Activated CD4-positive, alpha-beta T cell treated with anti-CD3 and anti-CD28 coated beads, Interleukin-2, amount 50 U/mL, for 1 hour (primary cell): ENCODE measurements around the gene CNGA1.
"Not testable (repeated sequence)": the region's sequence is repeated elsewhere in the genome, so short reads cannot be mapped to it uniquely, and the experiment has no call there.

Experiments
- DNase-seq: peaks from one replicate; pipeline ENCODE4 v3.0.0-alpha.2; 2020

The CNGA1 gene

DNA sequence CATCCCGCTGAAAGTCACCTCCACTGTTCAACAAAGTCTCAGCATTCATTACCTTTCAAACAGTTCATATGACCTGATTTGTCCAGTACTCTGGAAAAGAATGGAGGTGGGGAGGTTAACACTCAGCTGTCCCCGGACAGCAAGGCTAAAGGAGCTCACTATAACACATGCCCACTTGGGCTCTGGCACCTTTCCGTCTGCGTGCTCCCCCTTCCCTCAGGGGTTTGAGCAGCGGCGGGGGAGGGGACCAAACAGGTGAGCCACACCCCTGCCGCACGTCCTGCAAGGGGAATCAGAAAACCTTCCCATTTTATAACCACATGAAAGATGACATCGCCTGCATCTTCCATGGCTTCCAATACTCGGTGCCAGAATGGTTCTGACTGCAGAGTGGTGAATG is 62.2 kb downstream of the CNGA1 start:
- DNase-seq, result no peak

DNA sequence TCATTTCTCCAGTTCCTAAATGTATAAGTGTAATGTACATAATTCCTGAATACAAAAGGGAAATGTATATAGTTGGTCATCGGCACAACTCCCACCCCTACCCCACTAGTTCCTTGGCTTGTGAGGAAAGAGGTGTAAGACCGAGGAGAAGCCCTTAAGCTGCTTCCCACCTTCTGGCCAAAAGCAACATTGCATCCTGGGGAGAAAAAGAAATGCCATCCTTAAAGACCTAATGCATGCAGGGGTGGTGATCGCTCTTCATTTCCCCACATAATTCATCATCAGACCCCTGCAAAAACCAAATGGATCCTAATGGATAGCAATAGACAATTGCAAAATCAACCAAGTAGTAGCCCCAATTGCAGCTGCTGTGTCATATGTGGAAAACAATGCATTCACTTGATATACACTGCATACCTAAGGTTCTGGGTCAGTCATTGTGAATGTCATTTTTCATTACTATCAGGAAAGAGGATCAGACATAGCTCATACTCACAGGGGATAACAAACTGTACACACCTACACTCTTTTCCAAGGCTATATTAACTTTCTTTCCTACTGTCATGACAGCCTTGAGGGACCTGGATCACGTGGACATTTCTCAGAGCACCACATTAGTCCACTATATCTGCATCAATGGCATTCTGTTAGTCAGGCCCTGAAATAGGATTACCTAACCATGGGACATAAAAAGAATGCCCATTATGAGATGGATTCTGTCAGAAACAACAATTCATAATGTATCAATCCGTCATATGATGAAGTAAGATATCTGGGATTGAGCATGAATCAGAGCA is 70.4 kb downstream of the CNGA1 start:
- DNase-seq, result no peak

DNA sequence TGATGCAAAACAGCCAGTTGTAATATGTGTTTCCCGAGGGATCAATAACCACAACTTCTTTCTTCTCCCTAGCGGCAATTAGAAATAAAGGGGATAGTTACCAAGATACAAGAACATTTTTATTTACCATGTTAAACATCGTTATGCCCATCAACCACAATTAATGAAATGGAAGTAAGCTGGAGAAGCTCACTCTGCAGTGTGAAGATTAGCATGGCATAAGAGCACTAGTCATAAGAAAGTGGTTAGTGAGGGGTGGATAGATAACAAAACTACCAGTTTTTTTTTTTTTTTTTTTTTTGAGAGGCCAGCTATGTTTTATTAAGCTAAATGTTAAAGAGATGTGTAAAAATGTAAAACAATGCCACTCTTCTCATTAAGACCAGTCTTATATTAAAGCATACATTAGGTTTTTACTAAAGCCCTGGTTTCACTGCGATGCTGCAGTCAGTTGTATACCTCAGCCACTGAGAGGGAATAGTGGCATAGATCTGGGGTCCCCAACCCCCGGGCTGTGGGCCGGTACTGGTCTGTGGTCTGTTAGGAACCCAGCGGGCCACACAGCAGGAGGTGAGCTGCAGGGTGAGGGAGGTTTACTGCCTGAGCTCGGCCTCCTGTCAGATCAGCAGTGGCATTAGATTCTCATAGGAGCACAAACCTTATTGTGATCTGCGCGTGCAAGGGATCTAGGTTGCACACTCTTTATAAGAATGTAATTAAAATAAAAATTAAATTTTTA is 74.2 kb downstream of the CNGA1 start:
- DNase-seq, result no peak

DNA sequence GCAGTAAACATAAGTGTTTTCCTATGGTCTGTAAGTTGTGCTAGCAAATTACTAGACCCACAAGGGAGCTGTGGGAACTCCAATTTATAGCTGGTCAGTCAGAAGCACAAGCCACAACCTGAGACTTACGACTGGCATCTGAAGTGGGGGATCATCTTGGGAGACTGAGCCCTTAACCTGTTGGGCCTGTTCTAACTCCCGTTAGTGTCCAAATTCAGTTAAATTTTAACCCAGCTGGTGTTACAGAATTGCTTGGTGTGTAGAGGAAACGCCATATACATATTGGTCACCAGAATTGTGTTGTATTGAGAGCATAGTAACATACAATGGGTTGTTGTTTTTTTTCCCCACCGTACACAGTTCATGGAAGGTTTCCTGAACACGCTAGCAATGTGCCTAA is 77.0 kb downstream of the CNGA1 start:
- no peak for DNase-seq

DNA sequence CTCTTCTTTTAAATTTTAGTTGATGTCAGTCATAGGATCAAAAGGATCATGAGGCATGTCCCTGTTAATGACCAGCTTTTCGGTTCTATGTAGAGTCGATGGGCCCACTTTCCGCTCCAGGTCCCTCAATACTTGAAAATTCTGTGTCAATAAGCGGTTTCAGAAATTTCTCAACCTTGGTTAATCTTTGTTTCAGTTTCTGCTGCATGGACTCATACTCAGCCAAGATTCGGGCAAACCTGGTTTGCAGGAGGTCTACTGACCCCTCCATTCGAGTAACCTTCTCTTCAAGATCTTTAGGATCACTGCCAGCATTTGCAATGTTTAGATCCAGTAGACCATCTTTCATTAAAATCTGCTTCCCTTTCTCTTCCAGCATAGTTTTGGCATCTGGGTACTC is 80.1 kb downstream of the CNGA1 start:
- DNase-seq, result no peak

DNA sequence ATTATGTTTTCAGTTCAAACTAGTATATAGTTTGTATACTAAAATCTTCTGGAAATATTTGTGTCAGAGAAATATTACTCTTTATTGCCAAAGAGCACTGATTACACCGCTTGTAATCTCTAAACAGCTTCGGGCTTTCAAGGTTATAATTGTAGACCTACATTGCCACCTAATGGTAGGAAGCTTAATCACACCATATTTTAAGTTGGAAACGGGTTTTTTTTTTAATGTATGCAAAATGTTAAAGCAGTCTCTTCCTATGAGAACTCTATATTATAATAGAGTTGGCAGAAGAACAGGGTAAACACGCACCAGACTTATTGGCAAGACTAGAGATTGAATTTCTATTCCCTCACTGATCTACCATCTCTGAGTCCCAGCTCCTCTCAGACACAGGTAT is 82.6 kb downstream of the CNGA1 start:
- no peak for DNase-seq

DNA sequence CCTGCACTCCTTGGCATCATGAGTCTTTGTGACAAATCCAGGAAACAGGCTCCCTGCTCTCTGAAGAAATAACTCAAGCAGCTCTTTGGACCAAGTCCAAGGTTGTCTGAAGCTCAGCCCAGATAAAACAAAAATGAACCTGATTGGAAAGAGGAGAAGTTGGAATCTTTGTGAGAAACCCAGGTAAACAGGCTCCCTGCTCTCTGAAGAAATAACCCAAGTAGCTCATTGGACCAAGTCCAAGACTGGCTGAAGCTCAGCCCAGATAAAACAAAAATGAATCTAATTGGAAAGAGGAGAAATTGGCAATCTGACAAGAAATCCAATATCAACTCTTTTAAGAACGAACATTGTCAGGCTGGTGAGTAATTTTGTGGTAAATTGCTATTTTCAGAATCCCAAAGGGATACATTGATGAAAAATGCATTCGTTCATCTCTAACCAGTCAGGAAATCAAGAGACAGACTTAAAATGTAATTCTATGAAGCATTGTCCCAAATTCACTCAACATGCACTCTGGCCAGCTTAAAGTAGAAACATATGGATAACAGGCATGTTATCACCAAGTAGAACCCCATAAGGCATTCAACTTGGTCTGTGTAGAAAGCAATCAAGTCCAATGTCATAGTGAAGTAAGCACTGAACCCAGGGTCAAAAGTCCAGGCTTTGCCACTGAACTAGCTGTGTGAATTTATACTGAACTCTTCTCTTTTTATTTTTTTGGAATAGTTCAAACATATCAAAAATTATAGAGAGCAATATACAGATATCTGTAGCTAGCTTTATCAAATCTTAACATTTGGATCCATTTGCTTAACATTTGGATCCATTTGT is 85.3 kb downstream of the CNGA1 start:
- DNase-seq, result no peak

DNA sequence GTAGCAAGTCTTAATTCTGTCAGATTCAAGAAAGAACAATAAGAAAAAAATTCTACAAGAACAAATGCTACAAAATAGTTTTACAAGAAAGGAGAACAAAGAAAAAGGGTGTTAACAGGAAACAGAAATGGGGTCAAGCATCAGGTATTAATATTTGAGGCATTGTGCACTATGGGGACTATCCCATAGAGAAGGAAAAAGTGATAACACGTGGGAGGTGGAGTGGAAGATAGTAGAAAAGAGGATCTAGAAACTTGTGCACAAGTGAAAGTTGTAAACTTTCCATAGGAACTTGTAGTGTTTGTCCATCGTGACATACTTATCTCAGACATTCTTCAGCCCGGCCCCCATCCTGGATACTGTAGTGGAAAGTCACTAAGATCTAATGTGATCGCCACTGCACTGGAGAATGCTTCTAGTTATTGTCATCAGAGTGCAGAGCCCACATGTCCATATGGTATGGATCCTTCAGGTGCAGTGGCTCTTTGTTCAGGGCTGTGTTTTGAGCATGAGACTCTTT is 86.7 kb downstream of the CNGA1 start:
- no peak for DNase-seq

DNA sequence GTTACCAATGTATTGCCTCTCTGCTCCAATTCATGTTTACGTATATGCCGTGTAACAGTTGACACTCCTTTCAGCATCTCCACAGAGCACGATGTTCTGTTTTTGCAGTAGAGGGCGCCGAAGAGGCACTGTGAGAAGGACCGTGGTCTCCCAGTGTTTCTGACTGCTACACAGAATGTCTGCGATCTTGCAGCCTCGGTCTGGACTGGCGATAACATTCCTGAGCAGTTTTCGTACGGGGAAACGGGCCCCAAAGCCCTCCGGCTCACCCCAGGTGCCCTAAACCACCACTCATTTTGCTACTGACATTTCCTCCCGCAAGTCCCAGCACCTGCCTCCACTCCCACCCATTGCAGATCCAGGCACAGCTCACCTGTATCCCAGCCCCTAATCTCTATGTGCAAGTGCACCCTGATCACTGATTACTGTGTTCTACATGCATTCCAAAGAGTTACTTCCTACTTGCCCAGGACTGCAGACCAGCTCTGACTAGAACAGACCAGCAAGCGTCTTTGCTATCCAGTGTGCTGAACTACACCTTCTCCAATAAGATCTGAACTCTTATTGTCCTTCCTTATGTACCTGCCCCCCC is 89.7 kb downstream of the CNGA1 start:
- DNase-seq, result peak; percentile 41

DNA sequence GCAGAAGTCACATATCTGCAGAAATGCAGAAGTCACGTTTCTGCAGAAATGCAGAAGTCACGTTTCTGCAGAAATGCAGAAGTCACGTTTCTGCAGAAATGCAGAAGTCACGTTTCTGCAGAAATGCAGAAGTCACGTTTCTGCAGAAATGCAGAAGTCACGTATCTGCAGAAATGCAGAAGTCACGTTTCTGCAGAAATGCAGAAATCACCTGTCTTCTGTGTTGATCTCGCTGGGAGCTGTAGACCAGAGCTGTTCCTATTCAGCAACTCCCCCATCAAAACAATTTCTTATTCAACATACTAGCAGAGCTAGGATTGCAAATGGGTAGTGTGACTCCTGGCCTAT is 93.2 kb downstream of the CNGA1 start:
- not testable (repeated sequence) for DNase-seq

DNA sequence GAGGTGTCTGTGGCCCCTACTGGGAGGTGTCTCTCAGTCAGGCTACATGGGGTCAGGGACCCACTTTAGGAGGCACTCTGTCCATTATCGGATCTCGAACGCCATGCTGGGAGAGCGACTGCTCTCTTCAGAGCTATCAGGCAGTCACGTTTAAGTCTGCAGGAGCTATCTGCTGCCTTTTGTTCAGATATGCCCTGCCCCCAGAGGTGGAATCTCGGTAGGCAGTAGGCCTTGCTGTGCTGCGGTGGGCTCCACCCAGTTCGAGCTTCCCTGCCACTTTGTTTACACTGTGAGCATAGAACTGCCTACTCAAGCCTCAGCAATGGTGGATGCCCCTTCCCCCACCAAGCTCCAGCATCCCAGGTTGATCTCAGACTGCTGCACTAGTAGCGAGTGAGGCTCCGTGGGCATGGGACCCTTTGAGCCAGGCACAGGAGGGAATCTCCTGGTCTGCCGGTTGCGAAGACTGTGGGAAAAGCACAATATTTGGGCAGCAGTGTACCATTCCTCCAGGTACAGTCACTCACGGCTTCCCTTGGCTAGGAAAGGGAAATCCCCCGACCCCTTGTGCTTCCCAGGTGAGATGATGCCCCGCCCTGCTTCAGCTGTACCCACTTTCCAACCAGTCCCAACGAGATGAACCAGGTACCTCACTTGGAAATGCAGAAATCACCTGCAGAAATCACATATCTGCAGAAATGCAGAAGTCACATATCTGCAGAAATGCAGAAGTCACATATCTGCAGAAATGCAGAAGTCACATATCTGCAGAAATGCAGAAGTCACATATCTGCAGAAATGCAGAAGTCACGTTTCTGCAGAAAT is 93.8 kb downstream of the CNGA1 start:
- DNase-seq, result not testable (repeated sequence)

DNA sequence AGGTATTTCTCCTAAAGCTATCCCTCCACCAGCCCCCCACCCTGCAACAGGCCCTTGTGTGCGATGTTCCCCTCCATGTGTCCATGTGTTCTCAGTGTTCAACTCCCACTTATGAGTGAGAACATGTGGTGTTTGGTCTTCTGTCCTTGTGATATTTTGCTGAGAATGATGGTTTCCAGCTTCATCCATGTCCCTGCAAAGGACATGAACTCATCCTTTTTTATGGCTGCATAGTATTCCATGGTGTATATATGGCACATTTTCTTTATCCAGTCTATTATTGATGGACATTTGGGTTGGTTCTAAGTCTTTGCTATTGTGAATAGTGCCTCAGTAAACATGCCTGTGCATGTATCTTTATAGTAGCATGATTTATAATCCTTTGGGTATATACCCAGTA is 99.3 kb downstream of the CNGA1 start:
- not testable (repeated sequence) for DNase-seq

DNA sequence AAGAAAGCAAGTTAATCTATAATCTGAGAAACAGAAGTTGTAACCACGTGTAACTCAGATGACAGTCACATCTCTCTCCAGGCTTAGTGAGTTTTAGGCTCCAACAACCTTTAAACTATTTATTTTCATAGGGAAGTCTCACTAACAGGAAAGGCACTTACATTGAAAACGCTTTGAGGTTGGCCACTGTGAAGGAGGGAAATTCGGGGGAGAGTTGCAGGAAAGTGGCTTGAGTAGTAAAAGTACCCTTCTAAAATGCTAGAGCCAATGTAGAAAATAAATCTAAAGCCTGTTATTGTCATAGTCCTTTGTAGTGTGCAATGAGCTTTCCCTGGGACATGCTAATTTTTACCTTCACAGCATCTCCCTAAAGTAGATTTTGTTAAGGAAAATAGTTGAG is 101.1 kb downstream of the CNGA1 start:
- DNase-seq, result no peak

DNA sequence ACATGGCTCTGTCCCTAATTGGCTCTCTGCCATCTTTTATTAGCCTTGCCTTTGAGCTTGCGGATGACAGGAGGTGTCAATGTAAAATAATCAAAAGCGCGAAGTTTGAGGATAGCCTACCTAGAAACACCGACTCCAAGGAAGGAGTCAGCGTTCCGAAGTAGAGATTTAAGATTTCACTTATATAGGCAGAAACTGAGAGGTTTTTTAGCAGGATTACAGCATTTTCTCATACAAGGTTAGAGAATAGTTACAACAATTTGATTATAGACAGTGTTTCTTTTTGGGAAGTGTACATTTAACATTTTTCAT is 101.6 kb downstream of the CNGA1 start:
- no peak for DNase-seq

DNA sequence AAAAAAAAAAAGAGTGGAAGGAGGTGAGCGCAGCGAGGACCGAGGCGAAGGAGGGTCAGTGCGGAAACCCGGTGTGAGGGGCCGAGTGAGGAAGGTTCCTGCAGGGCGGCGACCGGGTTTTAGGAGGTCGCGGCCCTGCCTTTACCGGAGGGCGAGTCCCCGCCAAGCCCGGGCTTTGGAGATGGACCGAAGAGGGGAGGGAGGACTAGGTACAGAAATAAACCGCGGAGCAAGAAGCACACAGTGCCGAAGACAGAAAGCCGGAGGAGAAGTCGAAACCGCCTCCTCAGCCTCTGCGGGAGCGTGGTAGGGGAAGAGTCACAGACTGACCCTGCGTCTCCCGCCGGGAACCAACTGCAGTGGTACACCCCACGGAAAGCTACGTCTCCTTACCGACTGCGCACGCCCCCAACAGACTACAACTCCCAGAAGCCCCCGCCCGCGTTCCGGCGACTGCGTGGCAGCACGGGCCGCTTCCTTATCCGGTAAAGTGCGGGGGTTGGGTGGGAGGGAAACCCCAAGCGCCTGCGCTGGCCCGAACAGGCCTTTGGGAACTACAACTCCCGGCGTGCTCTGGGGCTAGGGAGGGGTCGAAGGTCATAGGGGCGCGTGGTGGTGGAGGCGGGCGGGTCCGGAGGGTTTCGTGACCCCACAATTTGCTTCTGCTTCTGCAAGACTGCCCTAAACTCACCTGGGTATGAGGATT is 102.1 kb downstream of the CNGA1 start, which contains the start of gene NFXL1:
NFXL1 (minus strand) TSS at position 364 of the 706 bp plus-strand sequence. CDS start 380 bp downstream, outside the sequence.
- DNase-seq, result peak; percentile 95

DNA sequence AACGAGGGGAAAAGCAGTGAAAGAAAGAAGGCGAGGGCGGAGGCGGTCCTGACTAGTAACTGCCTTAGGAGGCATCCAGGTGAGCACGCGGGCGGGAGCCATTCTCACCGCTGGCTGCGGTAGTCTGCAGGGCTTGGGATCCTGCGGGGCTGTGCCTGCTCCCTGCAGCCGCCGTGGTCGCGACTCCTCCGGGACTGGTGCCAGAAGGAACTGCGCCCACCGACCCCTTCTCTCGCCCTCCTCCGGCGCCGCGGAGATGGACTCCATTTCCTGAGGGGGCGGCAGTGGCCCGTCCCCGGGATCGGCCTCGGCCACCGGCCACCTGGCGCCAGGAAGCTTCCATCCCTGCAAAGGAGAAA is 102.6 kb downstream of the CNGA1 start:
- DNase-seq, result peak; percentile 14

DNA sequence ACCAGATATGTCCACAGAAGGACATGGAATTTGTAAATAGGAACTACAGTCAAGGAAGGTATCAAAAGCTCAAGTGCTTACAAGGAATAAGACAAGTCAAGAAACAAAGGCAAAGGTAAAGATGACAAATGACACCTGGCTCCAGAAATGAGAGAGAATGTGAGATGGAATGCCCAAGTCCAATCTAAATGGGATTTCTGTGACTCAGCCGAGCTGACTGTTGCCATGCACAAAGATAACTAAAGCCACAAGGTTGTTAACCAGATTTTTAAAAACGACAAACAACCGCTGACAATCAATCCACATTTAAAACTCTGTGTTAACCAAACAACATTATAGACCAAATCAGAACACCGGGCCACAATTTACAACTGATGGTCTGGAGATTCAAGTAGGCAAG is 103.2 kb downstream of the CNGA1 start:
- no peak for DNase-seq

DNA sequence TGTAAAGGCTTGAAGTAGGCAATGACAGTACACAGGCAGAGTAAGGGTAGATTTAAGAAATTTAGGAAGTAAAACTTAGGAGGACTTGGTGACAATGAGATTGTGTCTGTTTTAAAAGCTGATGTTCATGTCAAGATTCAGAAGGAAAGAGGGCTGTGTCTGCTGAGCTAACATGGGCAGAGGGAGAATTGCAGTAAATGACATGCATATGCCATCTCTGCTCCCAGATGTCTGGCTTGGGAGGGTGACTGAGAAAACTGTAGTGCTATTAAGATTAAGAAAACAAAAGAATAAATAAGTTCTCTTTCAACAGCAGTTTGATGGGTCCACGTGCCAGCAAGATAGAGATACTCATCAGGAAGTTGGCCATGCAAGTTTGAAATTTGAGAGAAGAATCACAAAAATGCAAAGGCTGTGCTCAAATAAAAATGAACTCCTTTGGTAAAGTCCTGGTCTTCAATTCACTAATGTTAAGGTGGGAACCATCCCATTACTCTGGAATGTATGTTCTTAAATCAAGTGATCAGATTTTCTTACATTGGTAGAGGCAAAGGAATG is 109.3 kb downstream of the CNGA1 start:
- DNase-seq, result no peak

DNA sequence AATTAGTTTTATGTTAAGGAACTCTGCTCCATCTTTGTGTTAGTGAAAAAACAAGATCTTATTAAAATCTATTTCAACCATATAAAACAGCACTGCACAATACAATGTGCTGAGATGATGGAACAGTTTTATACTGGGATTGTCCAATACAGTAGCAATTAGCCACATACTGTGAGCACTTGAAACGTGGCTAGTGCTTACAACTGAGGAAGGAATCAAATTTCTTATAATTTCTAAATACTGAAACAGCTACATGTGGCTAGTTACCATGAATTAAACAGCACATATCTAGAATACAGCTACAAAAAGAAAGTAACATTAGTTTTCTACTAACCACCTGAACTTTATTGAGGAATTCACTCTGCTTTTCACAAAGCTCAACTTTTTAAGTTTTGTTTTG is 116.8 kb downstream of the CNGA1 start:
- no peak for DNase-seq

DNA sequence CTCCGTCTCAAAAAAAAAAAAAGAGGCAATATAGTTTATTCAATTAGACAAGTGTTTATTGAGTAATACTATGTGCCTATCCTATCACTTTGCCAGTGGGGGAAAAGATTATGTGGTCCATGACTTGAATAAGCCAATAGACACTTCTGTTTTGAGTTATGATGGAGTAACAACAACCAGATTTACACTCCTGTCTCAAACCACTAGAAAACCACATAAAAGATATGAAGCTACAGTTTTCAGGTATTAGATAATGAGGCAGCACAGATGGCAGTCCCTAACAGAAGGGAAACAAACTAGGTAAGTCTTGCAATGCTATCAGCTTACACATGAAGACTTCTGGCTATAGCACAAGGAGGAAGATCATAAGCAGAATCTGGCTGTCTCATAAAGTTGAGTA is 124.6 kb downstream of the CNGA1 start:
- no peak for DNase-seq
